Measurements from ENCODE around the gene PDLIM1. TPM values are rescaled to one million over a fixed set of nuclear protein-coding genes. Genes with fewer than 3 reads are reported as not detected.

Gene PDLIM1
- polyA plus RNA-seq, 3 donors, result 1.9 to 5.2 (median 4.8) TPM

DNA sequence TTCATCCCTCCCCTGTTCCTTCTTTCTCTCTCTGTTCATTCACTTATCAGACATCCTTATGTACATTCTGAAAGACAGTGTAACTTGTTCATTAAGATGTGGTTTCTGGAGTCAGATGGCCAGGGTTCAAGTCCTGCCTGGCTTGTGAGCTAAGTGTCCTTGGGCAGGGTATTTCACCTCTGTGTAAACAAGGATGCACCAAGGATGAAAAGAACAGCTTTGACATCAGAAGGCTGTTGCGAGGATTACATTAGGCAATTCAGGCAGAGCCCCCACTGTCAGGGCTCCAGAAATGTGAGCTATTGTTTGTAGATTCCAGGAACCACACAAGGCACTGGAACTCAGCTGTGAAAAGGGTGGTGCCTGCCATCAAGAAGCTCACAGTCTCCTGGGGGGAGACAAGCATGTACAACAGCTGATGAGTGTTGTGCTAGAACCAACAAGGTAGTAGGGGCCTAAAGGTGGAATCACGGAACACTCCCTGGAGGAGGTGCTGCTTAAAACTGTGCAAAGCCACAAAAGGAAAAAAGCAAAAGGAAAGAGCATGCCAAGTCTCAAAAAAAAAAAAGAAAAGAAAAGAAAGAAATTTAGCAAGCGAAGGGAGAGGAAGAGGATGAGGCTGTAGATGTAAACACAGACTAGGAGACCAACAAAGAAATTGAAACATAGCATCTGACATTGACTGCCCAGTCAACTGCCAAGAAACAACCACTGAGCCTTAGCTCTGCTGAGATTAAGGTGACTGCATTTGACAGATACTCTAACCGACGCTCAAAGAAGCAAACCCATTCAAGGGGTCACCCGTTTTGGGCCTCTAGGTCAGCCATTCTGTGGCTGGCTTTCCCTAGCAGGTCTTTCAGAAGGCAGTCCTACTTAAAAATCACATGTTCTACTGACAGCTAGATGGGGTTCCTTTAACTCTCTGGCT lies 12.5 kb downstream of the PDLIM1 start:
- Mint-ChIP-seq H3K9me3 (no peaks in the 10 kb centered on the region), H3K4me1 (no peaks in the 10 kb centered on the region), H3K27me3 (ENCODE audit: low read depth in 3 of 3) (peaks cover 0 to 6% (median 0%) of the 10 kb centered on the region in 3 donors), H3K4me3 (no peak overlapping the region), H3K36me3 (no peaks in the 10 kb centered on the region), H3K27ac (no peak overlapping the region)
- H3K9ac ChIP-seq (ENCODE audit: insufficient read depth, low read length, poor library complexity, severe bottlenecking), result no peak overlapping the region
- H3K27me3 ChIP-seq (ENCODE audit: control insufficient read depth in 2 of 2, insufficient read depth in 2 of 2, low read length in 2 of 2), result no peaks in the 10 kb centered on the region
- WGBS (ENCODE audit: insufficient coverage), result 93% methylated on average over 5 of the region's 6 CpGs
- intact Hi-C loops (cut with micrococcal nuclease), result no loop called here
- H3K79me2 ChIP-seq (ENCODE audit: insufficient read depth, low read length), result no peaks in the 10 kb centered on the region
- no peaks in the 10 kb centered on the region for H3K9me3 ChIP-seq (replicated peaks in 1 of 2; ENCODE audit: control insufficient read depth in 1 of 2, insufficient read depth in 1 of 2, low read length in 2 of 2)
- no peak overlapping the region for H3K27ac ChIP-seq (ENCODE audit: low read depth in 1 of 2, low read length in 2 of 2)
- H2AFZ ChIP-seq (ENCODE audit: insufficient read depth, low read depth, low read length, poor library complexity, severe bottlenecking), result no peak overlapping the region
- H3K4me1 ChIP-seq (ENCODE audit: control insufficient read depth in 1 of 2, insufficient read depth in 2 of 2, low read length in 2 of 2), result no peaks in the 10 kb centered on the region
- H3K4me3 ChIP-seq (replicated peaks in 1 of 3; ENCODE audit: low read depth in 2 of 3, low read length in 3 of 3), result no peak overlapping the region
- TF ChIP-seq, protein P1, sequence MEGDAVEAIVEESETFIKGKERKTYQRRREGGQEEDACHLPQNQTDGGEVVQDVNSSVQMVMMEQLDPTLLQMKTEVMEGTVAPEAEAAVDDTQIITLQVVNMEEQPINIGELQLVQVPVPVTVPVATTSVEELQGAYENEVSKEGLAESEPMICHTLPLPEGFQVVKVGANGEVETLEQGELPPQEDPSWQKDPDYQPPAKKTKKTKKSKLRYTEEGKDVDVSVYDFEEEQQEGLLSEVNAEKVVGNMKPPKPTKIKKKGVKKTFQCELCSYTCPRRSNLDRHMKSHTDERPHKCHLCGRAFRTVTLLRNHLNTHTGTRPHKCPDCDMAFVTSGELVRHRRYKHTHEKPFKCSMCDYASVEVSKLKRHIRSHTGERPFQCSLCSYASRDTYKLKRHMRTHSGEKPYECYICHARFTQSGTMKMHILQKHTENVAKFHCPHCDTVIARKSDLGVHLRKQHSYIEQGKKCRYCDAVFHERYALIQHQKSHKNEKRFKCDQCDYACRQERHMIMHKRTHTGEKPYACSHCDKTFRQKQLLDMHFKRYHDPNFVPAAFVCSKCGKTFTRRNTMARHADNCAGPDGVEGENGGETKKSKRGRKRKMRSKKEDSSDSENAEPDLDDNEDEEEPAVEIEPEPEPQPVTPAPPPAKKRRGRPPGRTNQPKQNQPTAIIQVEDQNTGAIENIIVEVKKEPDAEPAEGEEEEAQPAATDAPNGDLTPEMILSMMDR (IDR thresholded peaks at IDR 0.05), result no peak
- H3K4me2 ChIP-seq (replicated peaks; ENCODE audit: extremely low read depth, low read length, poor library complexity, severe bottlenecking), result no peak overlapping the region
- no peaks in the 10 kb centered on the region for H3K36me3 ChIP-seq (replicated peaks in 1 of 2; ENCODE audit: control insufficient read depth in 1 of 2, insufficient read depth in 2 of 2, low read length in 2 of 2)
- DNase-seq, result no peak
- H4K20me1 ChIP-seq (ENCODE audit: insufficient read depth, low read length), result no peaks in the 10 kb centered on the region

DNA sequence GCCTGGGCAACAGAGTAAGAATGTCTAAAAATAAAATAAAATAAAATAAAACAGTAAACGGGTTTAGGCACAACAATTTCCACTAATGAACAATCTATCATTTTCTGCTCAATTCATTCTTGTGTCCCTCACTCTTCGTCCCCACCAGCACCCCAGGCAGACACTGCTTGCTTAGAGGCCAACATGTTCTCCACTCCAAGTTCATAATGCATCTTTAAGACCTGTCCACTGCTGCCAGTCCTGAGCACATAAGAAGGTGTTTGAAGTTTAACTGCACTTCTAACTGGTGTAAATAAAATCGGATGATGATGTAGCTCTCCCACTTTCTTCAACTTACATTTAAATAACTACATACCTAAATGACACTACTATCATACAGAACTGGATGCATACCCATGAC lies 13.2 kb downstream of the PDLIM1 start:
- DNase-seq, result no peak
- Histone ChIP-seq H3K79me2 (ENCODE audit: insufficient read depth, low read length) (no peaks in the 10 kb centered on the region), H3K4me2 (replicated peaks; ENCODE audit: extremely low read depth, low read length, poor library complexity, severe bottlenecking) (no peak overlapping the region), H3K27ac (ENCODE audit: low read depth in 1 of 2, low read length in 2 of 2) (no peak overlapping the region), H3K27me3 (ENCODE audit: control insufficient read depth in 2 of 2, insufficient read depth in 2 of 2, low read length in 2 of 2) (no peaks in the 10 kb centered on the region), H3K9me3 (replicated peaks in 1 of 2; ENCODE audit: control insufficient read depth in 1 of 2, insufficient read depth in 1 of 2, low read length in 2 of 2) (no peaks in the 10 kb centered on the region), H3K9ac (ENCODE audit: insufficient read depth, low read length, poor library complexity, severe bottlenecking) (no peak overlapping the region), H4K20me1 (ENCODE audit: insufficient read depth, low read length) (no peaks in the 10 kb centered on the region), H2AFZ (ENCODE audit: insufficient read depth, low read depth, low read length, poor library complexity, severe bottlenecking) (no peak overlapping the region), H3K36me3 (replicated peaks in 1 of 2; ENCODE audit: control insufficient read depth in 1 of 2, insufficient read depth in 2 of 2, low read length in 2 of 2) (no peaks in the 10 kb centered on the region), H3K4me3 (replicated peaks in 1 of 3; ENCODE audit: low read depth in 2 of 3, low read length in 3 of 3) (no peak overlapping the region), H3K4me1 (ENCODE audit: control insufficient read depth in 1 of 2, insufficient read depth in 2 of 2, low read length in 2 of 2) (no peaks in the 10 kb centered on the region)
- Mint-ChIP-seq H3K27me3 (ENCODE audit: low read depth in 3 of 3) (peaks cover 0 to 6% (median 0%) of the 10 kb centered on the region in 3 donors), H3K36me3 (no peaks in the 10 kb centered on the region), H3K4me3 (no peak overlapping the region), H3K4me1 (no peaks in the 10 kb centered on the region), H3K9me3 (no peaks in the 10 kb centered on the region), H3K27ac (no peak overlapping the region)
- no CpG with 5 or more reads among the region's 3 CpGs for WGBS (ENCODE audit: insufficient coverage)
- TF ChIP-seq, protein P1 (IDR thresholded peaks at IDR 0.05), result no peak
- intact Hi-C loops (cut with micrococcal nuclease), result no loop called here

Measured in CD14-positive monocyte (primary cell).